ENCODE data around the gene NKX6-2. TPM values are rescaled to one million over a fixed set of nuclear protein-coding genes. Genes with fewer than 3 reads are reported as not detected.
"Not testable (repeated sequence)": the region's sequence is repeated elsewhere in the genome, so short reads cannot be mapped to it uniquely, and the experiment has no call there.

NKX6-2 gene
- total RNA-seq, 4 donors from 2014 or later = not detected

DNA sequence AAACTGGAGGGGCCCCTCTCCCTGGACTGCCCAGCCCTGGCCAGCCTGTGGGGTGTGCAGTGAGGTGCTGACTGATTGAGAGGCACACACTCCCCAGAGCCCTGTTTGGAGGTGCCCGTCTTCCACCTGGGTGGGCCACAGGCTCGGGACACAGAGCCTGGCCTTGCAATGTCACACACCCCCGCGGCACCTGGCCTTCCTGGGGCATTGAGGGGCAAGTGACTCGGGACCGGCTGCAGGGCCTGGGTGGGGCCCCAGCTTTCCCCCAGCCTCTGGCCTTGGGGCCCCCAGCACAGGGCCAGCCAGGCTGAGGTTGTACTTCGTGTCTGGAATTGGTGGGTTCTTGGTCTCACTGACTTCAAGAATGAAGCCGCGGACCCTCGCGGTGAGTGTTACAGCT, 13.9 kb upstream of the NKX6-2 start:
- no peak overlapping the region for H3K4me3 ChIP-seq
- TF ChIP-seq POLR2A (IDR thresholded peaks at IDR 0.05) = no peak
- no peak for TF ChIP-seq CTCF (IDR thresholded peaks at IDR 0.05)
- no peak for TF ChIP-seq EP300 (IDR thresholded peaks at IDR 0.05)
- TF ChIP-seq POLR2AphosphoS5 (IDR thresholded peaks at IDR 0.05) = no peak
- H3K27ac ChIP-seq = no peak overlapping the region
- DNase-seq (ENCODE audit: low spot score in 2 of 2) = no peak
- no peaks in the 10 kb centered on the region for H3K4me1 ChIP-seq
- WGBS = 98% methylated on average over 7 of the region's 11 CpGs
- H3K36me3 ChIP-seq = no peaks in the 10 kb centered on the region
- no peaks in the 10 kb centered on the region for H3K9me3 ChIP-seq
- peaks cover 19% of the 10 kb centered on the region for H3K27me3 ChIP-seq

GRCh38 chr10:132798876-132799275, 12.9 kb upstream of the NKX6-2 start:
- DNase-seq (ENCODE audit: low spot score in 2 of 2) = no peak
- 74% methylated on average over 11 of the region's 15 CpGs for WGBS
- H3K27me3 ChIP-seq = peaks cover 24% of the 10 kb centered on the region
- H3K9me3 ChIP-seq = no peaks in the 10 kb centered on the region
- no peak overlapping the region for H3K27ac ChIP-seq
- H3K4me3 ChIP-seq = no peak overlapping the region
- H3K36me3 ChIP-seq = no peaks in the 10 kb centered on the region
- TF ChIP-seq POLR2A (IDR thresholded peaks at IDR 0.05) = no peak
- TF ChIP-seq CTCF (IDR thresholded peaks at IDR 0.05) = no peak
- TF ChIP-seq EP300 (IDR thresholded peaks at IDR 0.05) = no peak
- no peak for TF ChIP-seq POLR2AphosphoS5 (IDR thresholded peaks at IDR 0.05)
- H3K4me1 ChIP-seq = no peaks in the 10 kb centered on the region

DNA sequence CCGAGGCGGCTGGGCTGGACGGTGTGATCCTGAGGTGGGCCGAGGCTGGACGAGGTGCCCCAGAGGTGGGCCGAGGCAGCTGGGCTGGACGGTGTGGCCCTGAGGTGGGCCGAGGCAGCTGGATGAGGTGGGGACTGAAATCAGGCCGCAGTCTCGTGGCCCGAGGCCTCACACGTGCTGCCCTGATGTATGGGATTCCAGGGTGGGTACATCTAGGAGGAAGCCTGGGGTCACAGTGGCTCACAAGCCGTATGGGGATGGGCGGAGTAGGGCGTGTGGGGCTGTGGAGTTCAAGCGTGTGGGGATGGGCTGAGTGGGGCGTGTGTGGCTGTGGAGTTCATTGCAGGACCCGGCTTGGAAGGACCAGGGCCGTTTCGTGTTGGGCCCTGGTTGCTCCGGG, 12.5 kb upstream of the NKX6-2 start:
- 86% methylated on average over 9 of the region's 21 CpGs for WGBS
- no peak overlapping the region for H3K4me3 ChIP-seq

DNA sequence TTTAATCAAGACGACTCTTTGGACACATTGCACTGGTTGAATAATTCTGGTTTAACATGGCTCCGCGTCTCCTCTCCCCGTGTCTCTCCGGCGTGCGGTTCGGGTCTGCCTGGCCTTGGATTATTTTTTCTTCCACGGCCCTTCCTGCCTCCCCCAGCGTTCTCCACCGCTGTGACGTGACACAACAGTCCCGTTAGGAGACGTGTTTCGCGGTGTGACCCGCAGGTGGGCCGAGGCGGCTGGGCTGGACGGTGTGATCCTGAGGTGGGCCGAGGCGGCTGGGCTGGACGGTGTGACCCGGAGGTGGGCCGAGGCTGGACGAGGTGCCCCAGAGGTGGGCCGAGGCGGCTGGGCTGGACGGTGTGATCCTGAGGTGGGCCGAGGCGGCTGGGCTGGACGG, 12.0 kb upstream of the NKX6-2 start:
- 93% methylated on average over 22 of the region's 32 CpGs for WGBS
- not testable (repeated sequence) for H3K4me1 ChIP-seq; H3K27ac ChIP-seq; DNase-seq (ENCODE audit: low spot score in 2 of 2); H3K9me3 ChIP-seq; H3K36me3 ChIP-seq; H3K4me3 ChIP-seq
- H3K27me3 ChIP-seq = peaks cover 33% of the 10 kb centered on the region

More for the DNA sequence above, 12.5 kb upstream of the NKX6-2 start:
- TF ChIP-seq EP300 (IDR thresholded peaks at IDR 0.05) (no peak), POLR2AphosphoS5 (IDR thresholded peaks at IDR 0.05) (no peak), POLR2A (IDR thresholded peaks at IDR 0.05) (no peak)
- Histone ChIP-seq H3K4me1 (no peaks in the 10 kb centered on the region), H3K36me3 (no peaks in the 10 kb centered on the region), H3K27ac (no peak overlapping the region), H3K9me3 (no peaks in the 10 kb centered on the region), H3K27me3 (peaks cover 29% of the 10 kb centered on the region)
- no peak for DNase-seq (ENCODE audit: low spot score in 2 of 2)

GRCh38 chr10:132796846-132797245, 10.9 kb upstream of the NKX6-2 start:
- Histone ChIP-seq H3K9me3 (no peaks in the 10 kb centered on the region), H3K4me1 (no peaks in the 10 kb centered on the region), H3K27ac (no peak overlapping the region), H3K4me3 (no peak overlapping the region), H3K36me3 (no peaks in the 10 kb centered on the region), H3K27me3 (peaks cover 37% of the 10 kb centered on the region)
- TF ChIP-seq CTCF (IDR thresholded peaks at IDR 0.05) = no peak
- no peak for TF ChIP-seq EP300 (IDR thresholded peaks at IDR 0.05)
- TF ChIP-seq POLR2AphosphoS5 (IDR thresholded peaks at IDR 0.05) = no peak
- no peak for TF ChIP-seq POLR2A (IDR thresholded peaks at IDR 0.05)
- WGBS = 82% methylated on average over 17 of the region's 21 CpGs
- DNase-seq (ENCODE audit: low spot score in 2 of 2) = no peak

DNA sequence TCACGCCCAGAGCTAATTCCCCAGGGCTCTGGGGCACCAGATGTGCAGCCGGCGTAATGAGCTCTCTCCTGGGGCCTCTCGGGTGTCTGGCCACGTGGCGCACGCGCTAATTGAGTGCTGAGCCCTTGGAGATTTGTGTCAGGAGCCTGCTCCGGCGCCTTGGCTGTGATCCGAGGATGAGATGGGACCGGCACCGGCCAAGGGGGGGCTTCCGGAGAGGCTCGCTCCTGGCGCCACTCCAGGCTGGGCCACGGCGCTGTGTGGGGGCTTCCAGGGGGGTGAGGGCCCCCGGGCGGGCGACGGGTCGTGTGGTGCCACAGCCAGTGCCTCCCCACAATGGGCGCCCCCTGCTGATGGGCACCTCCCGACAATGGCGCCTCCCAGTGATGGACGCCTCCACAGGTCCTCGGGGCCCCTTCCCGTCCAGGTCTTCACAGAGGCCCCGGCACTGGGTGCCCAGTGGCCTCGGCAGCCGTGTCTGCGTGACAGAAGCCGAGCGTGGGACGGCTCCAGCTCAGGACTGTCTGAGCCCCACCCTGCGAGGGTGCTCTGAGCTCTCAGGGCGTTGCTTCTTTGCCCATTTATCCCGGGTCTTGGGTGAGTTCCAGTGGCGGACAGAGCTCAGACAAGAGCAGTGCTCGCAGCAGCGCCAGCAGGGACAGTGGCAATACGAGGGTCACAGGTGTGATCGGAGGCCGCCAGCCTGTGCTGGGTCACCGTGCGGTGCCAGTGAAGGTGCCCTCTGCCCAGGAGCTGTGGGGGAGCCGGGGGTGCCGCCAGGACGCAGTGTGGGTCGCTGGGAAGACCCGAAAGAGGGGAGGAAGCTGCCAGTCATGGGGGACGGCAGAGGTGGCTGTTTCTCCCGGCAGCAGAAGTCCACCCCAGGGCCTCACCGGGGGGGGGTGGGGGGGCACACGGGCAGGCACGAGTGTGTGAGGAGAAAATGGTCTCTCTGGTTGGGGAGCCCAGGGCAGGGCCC, 8.2 kb upstream of the NKX6-2 start:
- Histone ChIP-seq H3K4me1 (no peaks in the 10 kb centered on the region), H3K27me3 (peaks cover 58% of the 10 kb centered on the region), H3K9me3 (no peaks in the 10 kb centered on the region), H3K27ac (no peak overlapping the region), H3K36me3 (no peaks in the 10 kb centered on the region), H3K4me3 (no peak overlapping the region)
- DNase-seq (ENCODE audit: low spot score in 2 of 2) = no peak
- TF ChIP-seq POLR2AphosphoS5 (IDR thresholded peaks at IDR 0.05) (no peak), POLR2A (IDR thresholded peaks at IDR 0.05) (no peak), EP300 (IDR thresholded peaks at IDR 0.05) (no peak), CTCF (IDR thresholded peaks at IDR 0.05) (no peak)
- 73% methylated on average over 15 of the region's 57 CpGs for WGBS

Measured in suprapubic skin (tissue), 4 donors.